IPS-18a (cell line): ENCODE measurements around the gene WNT7B.

ENCODE experiments used
- H3K27ac ChIP-seq: one replicate; pipeline ENCODE4 v1.5.1; 2013; ENCODE audit warnings: low read length
- H3K27me3 ChIP-seq: one replicate; pipeline ENCODE4 v1.6.1; 2013; ENCODE audit warnings: mild to moderate bottlenecking, low read length; ENCODE audit not compliant: control insufficient read depth, insufficient read depth
- H3K36me3 ChIP-seq: one replicate; pipeline ENCODE4 v1.6.1; 2013; ENCODE audit warnings: low read depth, low read length; ENCODE audit not compliant: control insufficient read depth
- H3K4me1 ChIP-seq: one replicate; pipeline ENCODE4 v1.6.1; 2013; ENCODE audit warnings: low read depth, low read length; ENCODE audit not compliant: control insufficient read depth
- H3K4me3 ChIP-seq: one replicate; pipeline ENCODE4 v1.5.1; 2013; ENCODE audit warnings: low read length
- H3K9ac ChIP-seq: one replicate; pipeline ENCODE4 v1.6.1; 2013; ENCODE audit warnings: mild to moderate bottlenecking, low read length, moderate library complexity
- H3K9me3 ChIP-seq: one replicate; pipeline ENCODE4 v1.6.1; 2013; ENCODE audit warnings: low read depth, low read length; ENCODE audit not compliant: control insufficient read depth

Gene WNT7B

DNA sequence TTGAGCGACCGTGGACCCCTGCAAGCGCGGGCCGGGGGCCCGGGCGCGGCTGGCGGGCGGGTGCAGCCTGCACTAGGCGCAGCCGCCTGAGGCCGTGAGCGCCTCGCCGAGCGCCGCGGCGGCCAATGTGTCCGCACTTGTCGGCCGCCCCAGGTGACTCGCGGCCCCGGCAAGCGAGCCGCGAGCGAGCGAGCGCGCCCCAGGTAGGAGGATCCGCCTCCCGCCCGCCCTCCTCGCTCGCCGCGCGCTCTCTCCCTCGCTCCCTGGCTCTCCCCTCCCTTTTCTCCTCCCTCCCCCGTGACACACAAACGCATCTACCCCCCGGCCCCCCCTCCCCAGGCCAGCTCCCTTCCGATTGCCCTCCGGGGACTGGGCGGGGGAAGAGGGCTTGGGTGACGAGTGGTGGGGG is at the start of gene WNT7B:
Gene WNT7B, minus strand, starts transcription at position 160 of the 409 bp plus-strand sequence. CDS start 408 bp downstream, outside the sequence.
- peaks cover 80% of the 10 kb centered on the region for H3K27me3 ChIP-seq
- no peaks in the 10 kb centered on the region for H3K9me3 ChIP-seq
- peak within 1 kb of the TSS; percentile 57 for H3K4me3 ChIP-seq
- no peaks in the 10 kb centered on the region for H3K36me3 ChIP-seq
- H3K27ac ChIP-seq: no peak within 1 kb of the TSS
- peaks cover 9% of the 10 kb centered on the region for H3K4me1 ChIP-seq
- H3K9ac ChIP-seq: no peak within 1 kb of the TSS

DNA sequence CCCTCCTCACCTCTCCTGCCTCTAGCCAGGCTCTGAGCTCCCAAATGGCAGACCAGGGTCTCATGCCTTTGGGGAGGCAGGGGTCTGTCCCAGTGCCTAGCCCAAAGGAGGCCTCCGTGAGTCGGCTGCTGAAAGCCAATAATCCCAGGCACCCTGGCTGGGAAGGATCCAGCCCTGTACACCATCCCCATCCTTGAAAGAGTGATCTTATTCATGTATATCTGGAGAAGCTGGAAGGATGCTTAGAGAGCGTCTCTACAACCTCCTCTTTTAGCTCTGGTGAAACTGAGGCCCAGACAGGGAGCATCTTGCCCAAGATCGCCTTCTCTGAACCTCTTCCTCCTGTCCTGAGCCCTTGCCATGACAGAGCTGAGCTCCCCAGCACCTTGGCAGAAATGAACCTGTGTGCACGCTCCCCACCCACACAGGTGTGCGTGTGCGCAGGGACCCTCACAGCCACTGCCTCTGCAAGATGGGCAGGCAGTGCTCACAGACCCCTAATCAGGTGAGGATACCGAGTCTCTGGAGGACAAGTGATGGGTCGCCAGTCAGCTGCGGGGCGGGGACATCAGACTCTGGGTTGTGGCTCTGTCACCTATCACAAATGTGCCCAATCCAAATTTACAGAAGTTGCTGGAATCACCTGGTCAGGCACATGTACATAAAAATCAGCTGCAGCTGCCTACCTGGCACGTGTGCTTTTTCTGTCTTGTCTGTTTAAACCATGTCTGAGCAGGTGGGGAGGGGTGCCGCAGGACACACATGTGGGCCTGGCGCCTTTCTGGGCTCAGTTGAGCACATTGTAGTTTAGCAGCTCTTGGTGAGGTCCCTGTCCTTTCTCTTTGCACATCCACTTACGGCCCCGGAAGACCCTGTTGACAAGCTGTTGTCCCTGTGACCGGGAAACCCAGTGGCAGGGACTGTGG is 49.3 kb upstream of the WNT7B start:
- peaks cover 3% of the 10 kb centered on the region for H3K4me1 ChIP-seq
- no peaks in the 10 kb centered on the region for H3K36me3 ChIP-seq
- H3K27me3 ChIP-seq: peaks cover 46% of the 10 kb centered on the region
- no peak overlapping the region for H3K9ac ChIP-seq
- no peak overlapping the region for H3K4me3 ChIP-seq
- no peak overlapping the region for H3K27ac ChIP-seq
- no peaks in the 10 kb centered on the region for H3K9me3 ChIP-seq

- no peak overlapping the region for H3K27ac ChIP-seq
- H3K9ac ChIP-seq: no peak overlapping the region
- H3K36me3 ChIP-seq: no peaks in the 10 kb centered on the region
- no peak overlapping the region for H3K4me3 ChIP-seq
- H3K4me1 ChIP-seq: no peaks in the 10 kb centered on the region
- peaks cover 52% of the 10 kb centered on the region for H3K27me3 ChIP-seq
- H3K9me3 ChIP-seq: no peaks in the 10 kb centered on the region
These were observed 48.4 kb upstream of the WNT7B start for GRCh38 chr22:46025225-46025972.

- Histone ChIP-seq H3K9me3 (no peaks in the 10 kb centered on the region), H3K27ac (no peak overlapping the region), H3K27me3 (peaks cover 52% of the 10 kb centered on the region), H3K36me3 (no peaks in the 10 kb centered on the region), H3K4me1 (no peaks in the 10 kb centered on the region), H3K4me3 (no peak overlapping the region), H3K9ac (no peak overlapping the region)
These were observed 47.3 kb upstream of the WNT7B start for GRCh38 chr22:46024136-46024840.

- no peaks in the 10 kb centered on the region for H3K9me3 ChIP-seq
- no peaks in the 10 kb centered on the region for H3K4me1 ChIP-seq
- H3K4me3 ChIP-seq: no peak overlapping the region
- H3K27ac ChIP-seq: no peak overlapping the region
- H3K36me3 ChIP-seq: no peaks in the 10 kb centered on the region
- H3K27me3 ChIP-seq: peaks cover 47% of the 10 kb centered on the region
- H3K9ac ChIP-seq: no peak overlapping the region
These were observed 46.6 kb upstream of the WNT7B start for GRCh38 chr22:46023558-46023981.

DNA sequence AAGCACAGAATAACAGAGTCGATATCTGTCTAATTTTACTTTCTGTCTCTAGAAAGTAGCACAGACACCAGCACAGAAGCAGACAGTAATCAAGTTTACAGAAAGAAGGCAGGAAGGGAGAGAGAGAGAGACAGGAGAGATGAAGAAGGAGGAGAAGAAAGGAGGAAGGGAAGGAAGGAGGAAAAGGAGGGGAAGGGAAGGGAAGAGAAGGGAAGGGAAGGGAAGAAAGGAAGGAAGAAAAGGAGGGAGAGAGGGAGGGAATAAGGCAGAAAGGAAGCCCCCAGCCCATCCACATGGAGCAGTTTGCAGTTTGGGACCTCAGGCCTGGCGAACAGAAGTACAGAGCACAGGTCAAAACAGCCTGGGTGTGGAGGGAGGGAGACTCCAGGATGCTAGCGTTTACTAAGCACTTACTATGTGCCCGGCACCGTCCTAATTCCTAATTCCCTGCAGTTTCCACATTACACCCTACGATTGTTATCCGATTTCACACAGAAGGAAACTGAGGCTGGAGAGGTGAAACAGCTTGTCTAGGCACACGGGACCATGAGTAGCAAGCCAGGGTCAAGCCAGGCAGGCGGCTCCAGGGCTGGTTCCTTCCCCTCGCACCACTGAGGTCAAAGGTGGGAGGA is 46.0 kb upstream of the WNT7B start:
- Histone ChIP-seq H3K27me3 (peaks cover 41% of the 10 kb centered on the region), H3K4me1 (no peaks in the 10 kb centered on the region), H3K4me3 (no peak overlapping the region), H3K9me3 (no peaks in the 10 kb centered on the region), H3K27ac (no peak overlapping the region), H3K9ac (no peak overlapping the region), H3K36me3 (no peaks in the 10 kb centered on the region)

- Histone ChIP-seq H3K36me3 (no peaks in the 10 kb centered on the region), H3K27me3 (peaks cover 27% of the 10 kb centered on the region), H3K9me3 (no peaks in the 10 kb centered on the region), H3K9ac (no peak overlapping the region), H3K27ac (no peak overlapping the region), H3K4me1 (no peaks in the 10 kb centered on the region), H3K4me3 (no peak overlapping the region)
These were observed 44.6 kb upstream of the WNT7B start for GRCh38 chr22:46021577-46021976.

- Histone ChIP-seq H3K9me3 (no peaks in the 10 kb centered on the region), H3K4me3 (no peak overlapping the region), H3K27me3 (peaks cover 6% of the 10 kb centered on the region), H3K36me3 (no peaks in the 10 kb centered on the region), H3K27ac (no peak overlapping the region), H3K4me1 (no peaks in the 10 kb centered on the region), H3K9ac (no peak overlapping the region)
These were observed 42.4 kb upstream of the WNT7B start for GRCh38 chr22:46019351-46019750.

GRCh38 chr22:46018859-46019258 is 41.9 kb upstream of the WNT7B start:
- H3K36me3 ChIP-seq: no peaks in the 10 kb centered on the region
- no peaks in the 10 kb centered on the region for H3K4me1 ChIP-seq
- H3K27me3 ChIP-seq: peaks cover 6% of the 10 kb centered on the region
- no peaks in the 10 kb centered on the region for H3K9me3 ChIP-seq
- H3K9ac ChIP-seq: no peak overlapping the region
- H3K4me3 ChIP-seq: no peak overlapping the region
- no peak overlapping the region for H3K27ac ChIP-seq

DNA sequence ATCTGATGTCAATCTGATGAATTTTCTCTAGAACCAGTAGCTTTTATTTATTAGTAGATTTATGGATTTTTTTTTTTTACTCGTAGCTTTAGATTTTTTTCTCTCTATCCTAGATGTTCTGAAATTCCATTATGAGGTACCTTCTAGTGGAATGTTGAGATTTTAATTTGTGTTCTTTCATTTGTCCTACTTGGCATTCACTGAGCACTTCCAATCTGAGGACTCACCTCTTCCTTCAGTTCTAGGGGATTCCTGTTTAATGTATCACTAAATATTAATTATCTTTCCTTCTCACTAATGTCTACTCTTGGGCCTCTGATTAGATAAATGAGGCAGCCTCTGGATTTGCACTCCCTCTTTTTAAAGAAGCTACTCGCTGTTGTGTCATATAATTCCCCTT is 40.2 kb upstream of the WNT7B start:
- Histone ChIP-seq H3K36me3 (no peaks in the 10 kb centered on the region), H3K27ac (no peak overlapping the region), H3K9me3 (no peaks in the 10 kb centered on the region), H3K9ac (no peak overlapping the region), H3K4me1 (no peaks in the 10 kb centered on the region), H3K4me3 (no peak overlapping the region), H3K27me3 (peaks cover 6% of the 10 kb centered on the region)
